HepG2 (cell line): ENCODE results near the gene SNAP23. TPM values are rescaled to one million over a fixed set of nuclear protein-coding genes. Genes with fewer than 3 reads are reported as not detected.

Source experiments
- AGO1 ChIP-seq: fragments of 200-400 bp; formaldehyde crosslinking; IDR thresholded peaks from 2 replicates; pipeline ENCODE4 v1.6.1; 2017; ENCODE audit warnings: mild to moderate bottlenecking, low read depth, low read length, moderate library complexity; ENCODE audit not compliant: poor library complexity, severe bottlenecking
- KIAA2018 ChIP-seq: sonication (generic); formaldehyde crosslinking; IDR thresholded peaks from 2 replicates; pipeline ENCODE4 v1.5.0; 2020; ENCODE audit warnings: mild to moderate bottlenecking, missing genetic modification reagents, borderline replicate concordance
- MTA3 ChIP-seq: sonication (generic); formaldehyde crosslinking; IDR thresholded peaks from 2 replicates; pipeline ENCODE4 v1.4.0; 2020; ENCODE audit warnings: missing genetic modification reagents
- NKX3-1 ChIP-seq: sonication (generic); formaldehyde crosslinking; IDR thresholded peaks from 2 replicates; pipeline ENCODE4 v1.5.0; 2020; ENCODE audit warnings: missing genetic modification reagents
- SCMH1 ChIP-seq: sonication (generic); formaldehyde crosslinking; IDR thresholded peaks from 2 replicates; pipeline ENCODE4 v1.9.0; 2021; ENCODE audit warnings: missing genetic modification reagents, mild to moderate bottlenecking, borderline replicate concordance
- ZNF496 ChIP-seq: sonication (generic); formaldehyde crosslinking; IDR thresholded peaks from 2 replicates; pipeline ENCODE4 v1.8.1; 2023; ENCODE audit warnings: mild to moderate bottlenecking, moderate library complexity, missing genetic modification reagents; ENCODE audit not compliant: insufficient replicate concordance
- ZNF567 ChIP-seq: sonication (generic); formaldehyde crosslinking; IDR thresholded peaks from 2 replicates; pipeline ENCODE4 v1.8.1; 2023; ENCODE audit warnings: mild to moderate bottlenecking, missing genetic modification reagents, borderline replicate concordance
- polyA plus RNA-seq, 8 experiments: library from polyadenylated mRNA; depleted of rRNA in 3 of 8; stranded (reverse) in 7 of 8; unstranded in 1 of 8; fragments of >200 nt; fragmentation: Illumina TruSeq in 4 of 8; extraction: Trizol in 4 of 8; gene quantifications; 2 replicates each; pipeline versions ENCODE4 v1.2.1 to v1.2.3, GENCODE V29; 2011 to 2016; ENCODE audit warnings: low read depth in 4 of 8, missing spikeins in 1 of 8, mixed read lengths in 1 of 8; ENCODE audit not compliant: insufficient read depth in 1 of 8
- total RNA-seq, 5 experiments: library from RNA; depleted of rRNA; stranded (reverse); fragments of >200 nt; fragmentation: Illumina TruSeq; extraction: Trizol; gene quantifications; 2 replicates each; pipeline ENCODE4 v1.2.3, GENCODE V29; 2016; ENCODE audit warnings: low read depth in 1 of 5
- TF ChIP-seq, protein P1 (sequence below), 2 experiments: sonication (generic) in 1 of 2; formaldehyde crosslinking in 1 of 2; IDR thresholded peaks; 2 replicates each; pipeline versions ENCODE4 v1.6.1 to v1.9.0; 2014 to 2022; ENCODE audit warnings: antibody characterized with exemption in 1 of 2, borderline replicate concordance in 1 of 2, inconsistent platforms in 1 of 2, low read depth in 1 of 2, missing genetic modification reagents in 1 of 2
- TF ChIP-seq, protein P2 (sequence below): sonication (generic); formaldehyde crosslinking; conservative IDR thresholded peaks from 2 replicates; pipeline ENCODE4 v1.4.0; 2020; ENCODE audit warnings: missing genetic modification reagents

Gene SNAP23
- total and polyA plus RNA-seq, 2 of the 13 experiments (the other 11 are each of a cell fraction or from before 2014, with no cell fraction given): 37.0 to 101 TPM

DNA sequence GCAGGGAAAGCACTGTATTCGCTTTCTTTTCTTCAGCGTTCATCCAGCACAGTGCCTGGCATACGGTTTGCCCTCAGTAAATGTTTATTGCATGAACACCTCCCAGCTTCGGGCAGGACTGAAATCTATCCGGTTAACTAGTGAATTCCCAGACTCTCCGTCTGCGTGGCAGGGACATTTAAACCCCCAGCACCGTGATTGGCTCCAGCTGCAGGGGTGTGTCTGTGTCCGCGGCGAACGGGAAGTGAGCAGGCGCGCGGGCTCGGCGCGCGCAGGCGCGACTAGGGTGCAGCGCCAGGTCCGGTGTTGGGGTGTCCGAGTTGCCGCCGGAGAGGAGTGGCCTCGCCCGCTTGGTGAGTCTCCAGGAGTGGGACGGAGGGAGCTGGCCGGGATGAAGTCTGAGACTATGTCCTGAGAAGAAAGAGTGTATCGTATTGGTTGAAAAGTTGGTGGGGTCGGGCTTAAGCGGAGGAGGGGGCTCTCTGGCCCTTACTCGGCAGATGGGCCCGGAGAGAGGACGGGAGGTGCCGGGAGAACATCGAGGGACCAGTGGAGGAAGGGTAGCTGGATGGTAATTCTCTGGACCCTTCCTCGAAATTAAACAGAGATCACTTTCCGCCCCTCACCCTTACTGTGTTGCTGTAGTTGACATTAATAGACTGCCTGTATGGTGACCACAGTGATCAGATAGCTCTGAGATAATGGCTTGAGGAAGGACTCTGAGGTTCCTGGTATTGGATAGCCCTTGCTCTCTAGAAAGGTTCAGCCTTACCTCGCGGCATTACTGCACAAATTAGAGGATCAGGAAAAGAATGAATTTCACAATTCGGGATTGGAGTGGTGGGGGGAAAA is at the start of gene SNAP23 (continued):
- TF ChIP-seq, protein P1, sequence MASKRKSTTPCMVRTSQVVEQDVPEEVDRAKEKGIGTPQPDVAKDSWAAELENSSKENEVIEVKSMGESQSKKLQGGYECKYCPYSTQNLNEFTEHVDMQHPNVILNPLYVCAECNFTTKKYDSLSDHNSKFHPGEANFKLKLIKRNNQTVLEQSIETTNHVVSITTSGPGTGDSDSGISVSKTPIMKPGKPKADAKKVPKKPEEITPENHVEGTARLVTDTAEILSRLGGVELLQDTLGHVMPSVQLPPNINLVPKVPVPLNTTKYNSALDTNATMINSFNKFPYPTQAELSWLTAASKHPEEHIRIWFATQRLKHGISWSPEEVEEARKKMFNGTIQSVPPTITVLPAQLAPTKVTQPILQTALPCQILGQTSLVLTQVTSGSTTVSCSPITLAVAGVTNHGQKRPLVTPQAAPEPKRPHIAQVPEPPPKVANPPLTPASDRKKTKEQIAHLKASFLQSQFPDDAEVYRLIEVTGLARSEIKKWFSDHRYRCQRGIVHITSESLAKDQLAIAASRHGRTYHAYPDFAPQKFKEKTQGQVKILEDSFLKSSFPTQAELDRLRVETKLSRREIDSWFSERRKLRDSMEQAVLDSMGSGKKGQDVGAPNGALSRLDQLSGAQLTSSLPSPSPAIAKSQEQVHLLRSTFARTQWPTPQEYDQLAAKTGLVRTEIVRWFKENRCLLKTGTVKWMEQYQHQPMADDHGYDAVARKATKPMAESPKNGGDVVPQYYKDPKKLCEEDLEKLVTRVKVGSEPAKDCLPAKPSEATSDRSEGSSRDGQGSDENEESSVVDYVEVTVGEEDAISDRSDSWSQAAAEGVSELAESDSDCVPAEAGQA (IDR thresholded peaks at IDR 0.05; ENCODE audit: low read depth): no peak
- TF ChIP-seq, protein P1 (CRISPR knock-in tag; IDR thresholded peaks at IDR 0.05; ENCODE audit: borderline replicate concordance): no peak; the same call in 1 of the 2 replicates
- TF ChIP-seq, protein P2, sequence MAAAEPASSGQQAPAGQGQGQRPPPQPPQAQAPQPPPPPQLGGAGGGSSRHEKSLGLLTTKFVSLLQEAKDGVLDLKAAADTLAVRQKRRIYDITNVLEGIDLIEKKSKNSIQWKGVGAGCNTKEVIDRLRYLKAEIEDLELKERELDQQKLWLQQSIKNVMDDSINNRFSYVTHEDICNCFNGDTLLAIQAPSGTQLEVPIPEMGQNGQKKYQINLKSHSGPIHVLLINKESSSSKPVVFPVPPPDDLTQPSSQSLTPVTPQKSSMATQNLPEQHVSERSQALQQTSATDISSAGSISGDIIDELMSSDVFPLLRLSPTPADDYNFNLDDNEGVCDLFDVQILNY (CRISPR knock-in tag): peak; percentile 67; the same call in 1 of the 2 replicates
- TF ChIP-seq ZNF496 (no peak), NKX3-1 (CRISPR knock-in tag) (no peak), ZNF567 (CRISPR knock-in tag) (0 out of 2 replicates have a peak, but pooled peaks have one; percentile 89), SCMH1 (CRISPR knock-in tag) (no peak), KIAA2018 (CRISPR knock-in tag) (no peak), MTA3 (no peak), AGO1 (no peak)
